Caco-2 (cell line): Measurements from ENCODE around the gene CFAP299. TPM values are rescaled to one million over a fixed set of nuclear protein-coding genes. Genes with fewer than 3 reads are reported as not detected.
A peak's percentile ranks its signal among the peaks of the same experiment; 100 is the strongest.

Experiments
- BruUV-seq: library from RNA; stranded (reverse); fragments of 400-500 nt; replicated peaks from 2 replicates; lab custom pipeline; 2021; lab: Mats Ljungman, UMichigan
- CTCF ChIA-PET: fragments of 300-600 bp; sonication (Branson Sonifier 250); formaldehyde crosslinking; loops from one replicate; lab custom pipeline; 2022; ENCODE audit warnings: antibody characterized with exemption; lab: Charles Lee
- POLR2A ChIA-PET: fragments of 300-600 bp; sonication (Branson Sonifier 250); formaldehyde crosslinking; loops from one replicate; lab custom pipeline; 2022; ENCODE audit warnings: antibody characterized with exemption; lab: Charles Lee
- DNase-seq, 2 experiments: peaks; one replicate each; pipeline versions ENCODE4 v3.0.0 to v3.0.0-alpha.2; 2020 to 2022
- H3K27me3 ChIP-seq: replicated peaks from 2 replicates; pipeline ENCODE4 v1.6.0; 2011; ENCODE audit warnings: low read length; ENCODE audit not compliant: control insufficient read depth, insufficient read depth
- H3K36me3 ChIP-seq: 2 replicates; pipeline ENCODE4 v1.5.1; 2011; ENCODE audit warnings: low read length; ENCODE audit not compliant: control insufficient read depth, insufficient read depth
- H3K4me1 ChIP-seq: fragments of 250-450 bp; sonication (Bioruptor Pico); 2 replicates; pipeline ENCODE4 v1.5.1; 2020; ENCODE audit warnings: mild to moderate bottlenecking
- H3K4me3 ChIP-seq: 2 replicates; pipeline ENCODE4 v1.5.1; 2011; ENCODE audit warnings: low read depth, mild to moderate bottlenecking, control low read depth, low read length
- H3K9me3 ChIP-seq: fragments of 250-450 bp; sonication (Bioruptor Pico); 2 replicates; pipeline ENCODE4 v1.5.1; 2020; ENCODE audit warnings: mild to moderate bottlenecking, moderate library complexity
- H3K27ac Mint-ChIP-seq: one replicate; pipeline ENCODE4 v1.8.0; 2022; ENCODE audit warnings: mixed read lengths; ENCODE audit not compliant: unreplicated experiment
- H3K27me3 Mint-ChIP-seq: one replicate; pipeline ENCODE4 v1.8.0; 2022; ENCODE audit warnings: mixed read lengths; ENCODE audit not compliant: insufficient read depth, unreplicated experiment
- H3K36me3 Mint-ChIP-seq: one replicate; pipeline ENCODE4 v1.8.0; 2022; ENCODE audit warnings: mild to moderate bottlenecking, mixed read lengths; ENCODE audit not compliant: insufficient read depth, unreplicated experiment
- H3K4me1 Mint-ChIP-seq: one replicate; pipeline ENCODE4 v1.8.0; 2022; ENCODE audit warnings: low read depth, mixed read lengths; ENCODE audit not compliant: unreplicated experiment
- H3K4me3 Mint-ChIP-seq: one replicate; pipeline ENCODE4 v1.8.0; 2022; ENCODE audit warnings: mild to moderate bottlenecking, moderate library complexity, mixed read lengths; ENCODE audit not compliant: unreplicated experiment
- H3K9me3 Mint-ChIP-seq: one replicate; pipeline ENCODE4 v1.8.0; 2022; ENCODE audit warnings: mixed read lengths; ENCODE audit not compliant: unreplicated experiment
- CTCF ChIP-seq, 2 experiments: fragments of 200-600 bp in 1 of 2; IDR thresholded peaks; 1 replicate in 1 of 2; 2 replicates in 1 of 2; pipeline versions ENCODE4 v1.5.1 to v1.8.0; 2011 to 2022; ENCODE audit warnings: antibody characterized with exemption in 1 of 2, control low read depth in 1 of 2, inconsistent platforms in 1 of 2, low read depth in 1 of 2, low read length in 1 of 2, mild to moderate bottlenecking in 1 of 2, moderate library complexity in 1 of 2; ENCODE audit not compliant: insufficient read depth in 1 of 2, severe bottlenecking in 1 of 2, unreplicated experiment in 1 of 2
- intact Hi-C: fragments of 100-400 bp; cut with micrococcal nuclease; formaldehyde crosslinking; loops from one replicate; pipeline ENCODE4 v1.10.0; 2022; ENCODE audit not compliant: unreplicated experiment
- total RNA-seq: library from RNA; stranded (reverse); gene quantifications from 2 replicates; pipeline ENCODE4 v1.2.3, GENCODE V29; 2022

CFAP299 gene
- total RNA-seq, 1 experiment from 2014 or later = not detected

- intact Hi-C loops = no loop called here
- no peaks in the 10 kb centered on the region for H3K4me1 Mint-ChIP-seq
- ChIA-PET POLR2A (no interaction called here), CTCF (no interaction called here)
- Histone ChIP-seq H3K4me3 (no peak overlapping the region), H3K36me3 (no peaks in the 10 kb centered on the region), H3K4me1 (no peaks in the 10 kb centered on the region), H3K27me3 (no peaks in the 10 kb centered on the region), H3K9me3 (no peaks in the 10 kb centered on the region)
- TF ChIP-seq CTCF (IDR thresholded peaks at IDR 0.05; ENCODE audit: insufficient read depth in 1 of 2, low read depth in 1 of 2, low read length in 1 of 2, severe bottlenecking in 1 of 2, unreplicated experiment in 1 of 2) = no peak
- no peaks in the 10 kb centered on the region for H3K9me3 Mint-ChIP-seq
- no peak overlapping the region for H3K4me3 Mint-ChIP-seq
- H3K27ac Mint-ChIP-seq = no peak overlapping the region
- no peaks in the 10 kb centered on the region for H3K27me3 Mint-ChIP-seq
- DNase-seq = peak; percentile 33 to 45
- H3K36me3 Mint-ChIP-seq = no peaks in the 10 kb centered on the region
- no TSS peak for BruUV-seq
Observed at GRCh38 chr4:80413086-80413485, 77.6 kb downstream of the CFAP299 start.

GRCh38 chr4:80417019-80417418, 81.5 kb downstream of the CFAP299 start:
- DNase-seq = no peak
- Histone ChIP-seq H3K36me3 (no peaks in the 10 kb centered on the region), H3K27me3 (no peaks in the 10 kb centered on the region), H3K4me3 (no peak overlapping the region), H3K9me3 (no peaks in the 10 kb centered on the region), H3K4me1 (no peaks in the 10 kb centered on the region)
- Mint-ChIP-seq H3K4me1 (peaks cover 8% of the 10 kb centered on the region), H3K27me3 (no peaks in the 10 kb centered on the region), H3K4me3 (no peak overlapping the region), H3K27ac (no peak overlapping the region), H3K9me3 (no peaks in the 10 kb centered on the region), H3K36me3 (no peaks in the 10 kb centered on the region)
- intact Hi-C loops = no loop called here
- BruUV-seq = no TSS peak
- ChIA-PET POLR2A (no interaction called here), CTCF (no interaction called here)
- no peak for TF ChIP-seq CTCF (IDR thresholded peaks at IDR 0.05; ENCODE audit: insufficient read depth in 1 of 2, low read depth in 1 of 2, low read length in 1 of 2, severe bottlenecking in 1 of 2, unreplicated experiment in 1 of 2)

GRCh38 chr4:80419946-80420345, 84.4 kb downstream of the CFAP299 start:
- peaks cover 8% of the 10 kb centered on the region for H3K4me1 Mint-ChIP-seq

More at GRCh38 chr4:80419946-80420345, 84.4 kb downstream of the CFAP299 start:
- intact Hi-C loops = no loop called here
- Mint-ChIP-seq H3K27ac (no peak overlapping the region), H3K36me3 (no peaks in the 10 kb centered on the region), H3K27me3 (no peaks in the 10 kb centered on the region), H3K4me3 (no peak overlapping the region), H3K9me3 (no peaks in the 10 kb centered on the region)
- Histone ChIP-seq H3K36me3 (no peaks in the 10 kb centered on the region), H3K4me1 (no peaks in the 10 kb centered on the region), H3K9me3 (no peaks in the 10 kb centered on the region), H3K27me3 (no peaks in the 10 kb centered on the region), H3K4me3 (no peak overlapping the region)
- ChIA-PET CTCF (no interaction called here), POLR2A (no interaction called here)
- no peak for TF ChIP-seq CTCF (IDR thresholded peaks at IDR 0.05; ENCODE audit: insufficient read depth in 1 of 2, low read depth in 1 of 2, low read length in 1 of 2, severe bottlenecking in 1 of 2, unreplicated experiment in 1 of 2)
- DNase-seq = no peak
- BruUV-seq = no TSS peak
